ENCODE measurements around the gene ITGB1.

Gene ITGB1

DNA sequence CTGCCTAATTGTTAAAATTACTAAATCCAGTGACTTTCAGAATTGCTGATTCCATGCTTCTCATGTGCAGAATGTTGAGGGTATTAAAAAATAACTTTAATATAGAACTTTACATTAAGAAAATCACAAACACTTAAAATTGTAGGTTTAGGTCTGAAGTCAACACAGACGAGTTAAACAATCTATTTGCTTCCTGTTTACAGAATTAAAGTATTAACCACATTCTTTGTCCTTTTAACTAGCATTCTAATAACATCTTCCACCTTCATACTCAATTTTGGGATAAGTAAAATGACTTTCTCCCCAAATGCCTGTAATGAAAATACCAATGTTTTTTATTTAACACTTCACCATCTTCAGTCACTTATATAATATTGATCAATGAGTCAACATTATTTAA is 2.2 kb downstream of the ITGB1 start:
- no peak for DNase-seq (ENCODE audit: low spot score)

DNA sequence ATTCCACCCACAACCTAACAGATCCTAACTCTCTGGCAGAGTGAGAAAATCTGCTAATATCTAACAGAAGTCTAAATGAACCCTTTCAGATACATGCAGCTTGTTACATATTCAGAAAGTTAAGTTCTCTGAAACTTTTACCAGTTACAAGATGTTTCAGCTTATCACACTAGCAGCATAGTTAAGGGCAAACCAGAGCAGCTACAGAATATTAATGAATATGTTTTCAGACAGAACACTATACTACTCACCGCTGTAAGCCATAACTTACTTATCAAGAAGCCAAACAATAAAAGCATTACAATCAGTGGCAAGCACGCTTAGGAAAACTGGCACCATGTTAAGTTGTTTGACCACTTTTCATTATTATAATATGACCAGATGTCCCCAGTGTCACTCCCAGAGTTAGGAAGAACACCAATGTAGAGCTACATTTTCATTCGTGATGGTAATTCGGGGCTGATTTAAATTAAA is 2.7 kb downstream of the ITGB1 start:
- no peak for DNase-seq (ENCODE audit: low spot score)

DNA sequence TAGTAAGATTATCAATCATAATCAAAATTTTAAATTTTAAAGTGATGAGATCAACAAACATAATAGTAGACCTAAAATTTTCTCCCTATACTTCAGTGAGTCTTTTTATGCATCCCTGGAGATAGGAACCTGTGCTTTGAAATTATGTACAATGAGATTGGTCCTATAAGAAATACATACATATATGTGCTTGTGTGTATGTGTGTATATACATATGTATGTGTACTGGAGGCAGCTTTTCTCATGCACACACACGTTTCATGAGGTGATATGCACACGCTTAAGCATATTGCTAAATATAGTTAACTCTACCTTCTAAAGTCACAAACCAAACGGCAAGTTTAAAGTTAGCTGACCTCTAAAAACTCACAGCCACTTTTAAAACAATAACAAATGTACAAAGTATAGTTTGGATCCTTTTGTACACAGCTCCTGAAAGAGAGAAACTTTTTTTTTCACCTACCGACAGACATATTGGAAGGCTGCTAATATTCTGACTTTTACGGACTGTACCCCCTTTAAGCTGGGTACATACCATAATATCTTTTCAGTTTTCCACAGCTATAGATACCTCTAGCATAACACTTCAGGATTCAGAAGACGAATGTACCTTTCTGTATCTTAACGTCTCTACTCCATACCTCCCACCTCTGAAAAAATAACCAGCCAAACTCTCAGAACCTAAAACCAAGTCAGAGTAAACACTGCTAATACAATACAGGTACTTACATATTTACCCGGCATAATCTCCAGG is 3.3 kb downstream of the ITGB1 start:
- DNase-seq (ENCODE audit: low spot score): no peak

DNA sequence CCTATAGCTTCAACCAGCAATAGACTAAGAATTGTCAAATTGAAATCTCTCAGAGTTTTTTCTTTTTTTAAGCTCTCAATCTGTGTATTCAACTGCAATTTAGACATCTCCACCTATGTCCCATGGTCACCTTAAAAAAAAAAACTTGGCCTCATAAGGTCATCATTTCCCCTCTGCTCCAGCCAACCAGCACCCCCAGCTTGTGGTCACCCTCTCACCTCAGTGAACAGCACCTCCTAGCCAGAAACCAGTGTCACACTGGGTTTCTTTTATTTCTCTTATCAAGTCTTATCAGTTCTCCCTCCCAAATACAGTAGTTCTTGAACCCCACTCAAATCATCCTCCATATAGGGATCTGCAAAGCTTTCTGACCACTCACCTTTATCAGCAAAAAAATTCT is 4.0 kb downstream of the ITGB1 start:
- no peak for DNase-seq (ENCODE audit: low spot score)

DNA sequence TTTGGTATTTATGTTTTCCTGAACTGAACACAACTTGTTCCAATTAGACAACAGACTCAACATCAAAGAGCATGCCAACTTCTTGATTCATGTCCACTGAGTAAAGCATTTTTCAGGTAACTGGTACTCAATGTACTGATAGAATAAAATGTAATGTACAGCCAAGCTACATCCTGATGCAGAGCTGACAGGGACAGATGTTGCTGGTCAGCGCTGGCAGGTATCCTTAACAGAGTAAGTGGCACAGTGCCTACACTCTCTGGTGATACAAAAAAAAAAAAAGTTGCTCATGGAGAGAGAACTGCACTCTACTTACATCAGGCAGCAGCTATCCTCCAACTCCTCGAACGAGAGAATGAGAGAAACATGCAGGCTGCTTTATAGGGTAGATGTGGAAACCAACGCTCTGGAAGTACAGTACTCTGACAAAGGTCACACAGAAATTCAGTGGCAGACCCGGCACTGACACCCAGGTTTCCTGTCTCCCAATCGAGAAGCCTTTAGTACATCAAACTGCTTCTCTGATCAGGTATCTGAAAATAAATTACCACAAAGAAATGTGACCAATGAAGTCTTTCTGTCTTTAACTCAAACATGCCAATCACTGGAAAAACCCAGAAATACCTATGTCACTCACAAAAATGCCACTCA is 4.6 kb downstream of the ITGB1 start:
- DNase-seq (ENCODE audit: low spot score): no peak

DNA sequence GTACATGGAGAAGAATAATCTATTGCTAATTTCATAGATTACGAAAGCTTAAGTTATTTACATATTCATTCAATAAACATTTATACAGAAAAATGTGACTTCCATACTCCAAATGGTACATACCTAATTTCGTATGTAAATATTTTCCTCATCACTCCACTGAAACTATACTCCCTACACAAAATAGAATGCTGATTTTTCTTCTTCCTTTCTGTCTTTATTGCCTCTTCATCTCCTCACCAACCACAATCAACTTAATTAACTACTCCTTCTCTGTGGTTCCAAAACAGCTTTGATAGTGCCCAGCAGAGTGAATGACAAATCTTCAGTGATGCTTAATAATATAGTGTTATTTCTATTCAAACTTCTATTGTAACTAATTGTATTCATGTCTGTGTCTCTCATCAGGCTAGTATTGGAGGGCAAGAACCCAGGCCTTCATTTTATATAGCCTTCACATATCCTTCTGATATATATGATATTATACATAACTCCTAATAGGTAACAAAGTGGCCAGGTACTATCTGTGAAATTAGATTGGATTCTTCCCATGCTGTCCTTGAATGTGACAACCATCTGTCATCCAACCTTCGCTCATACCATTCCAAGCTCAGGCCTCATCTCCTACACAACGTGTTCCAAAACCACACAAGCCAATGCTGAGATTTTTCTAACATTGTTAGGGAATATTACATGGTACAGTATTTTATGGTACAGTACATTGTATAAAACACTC is 5.3 kb downstream of the ITGB1 start:
- DNase-seq (ENCODE audit: low spot score): no peak

DNA sequence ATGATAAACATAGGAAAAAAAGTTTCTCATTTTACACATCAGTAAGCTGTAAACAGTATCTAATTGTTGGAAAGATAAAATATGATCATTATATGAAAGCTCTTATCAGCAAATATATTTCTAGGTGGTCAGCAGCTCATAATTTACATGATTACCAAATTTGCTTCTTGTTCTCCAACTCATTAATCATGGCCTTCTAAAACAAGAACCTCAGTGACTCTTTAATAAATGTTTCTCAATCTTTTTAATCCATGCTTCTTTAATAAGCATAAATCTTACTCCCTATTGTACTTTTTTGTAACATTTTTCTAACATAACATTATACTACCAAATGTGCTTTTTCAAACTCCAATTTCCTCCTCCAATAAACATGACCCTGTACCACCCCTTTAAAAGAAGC is 5.9 kb downstream of the ITGB1 start:
- no peak for DNase-seq (ENCODE audit: low spot score)

DNA sequence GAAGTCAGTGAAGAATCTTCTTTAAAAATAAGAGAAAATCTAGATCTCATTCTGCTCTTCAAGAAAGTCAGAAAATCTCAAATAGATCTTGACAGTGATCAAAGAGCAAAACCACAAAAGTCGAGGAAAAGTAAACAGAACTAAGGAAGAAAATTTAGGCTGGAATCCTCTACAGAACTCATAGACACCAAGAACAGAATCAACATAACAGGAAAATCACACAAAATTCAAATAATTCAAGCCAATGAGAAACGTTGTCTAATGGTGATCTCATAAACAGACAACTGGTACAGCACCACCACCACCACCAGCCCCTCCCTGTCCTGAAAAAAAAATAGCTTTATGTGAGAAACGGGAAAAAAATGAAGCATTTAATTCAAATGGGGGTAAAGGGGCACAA is 6.9 kb downstream of the ITGB1 start:
- no peak for DNase-seq (ENCODE audit: low spot score)

DNA sequence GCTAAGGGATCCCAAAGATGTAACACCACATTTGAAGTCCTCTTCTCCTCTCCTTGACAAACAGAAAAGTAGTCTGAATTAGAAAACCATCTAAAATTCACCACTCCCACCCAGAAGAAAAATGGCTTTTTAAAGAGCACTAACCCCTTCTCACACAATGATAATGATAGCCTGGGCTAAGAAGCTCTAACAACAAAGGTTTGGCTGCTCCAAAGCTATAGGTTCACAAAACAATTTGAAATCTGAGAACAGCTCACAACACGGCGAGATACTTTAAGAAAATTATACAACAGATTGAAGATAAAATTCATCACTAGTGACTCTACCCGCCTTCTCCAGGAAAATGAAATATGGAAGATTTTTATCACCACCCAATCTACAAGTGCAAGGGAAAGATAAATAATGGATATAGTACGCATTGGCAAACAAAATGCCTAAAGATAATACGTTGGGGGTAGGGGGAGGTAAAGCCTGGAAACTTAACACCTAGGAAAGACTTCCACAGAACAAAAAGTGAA is 7.4 kb downstream of the ITGB1 start:
- DNase-seq (ENCODE audit: low spot score): no peak

DNA sequence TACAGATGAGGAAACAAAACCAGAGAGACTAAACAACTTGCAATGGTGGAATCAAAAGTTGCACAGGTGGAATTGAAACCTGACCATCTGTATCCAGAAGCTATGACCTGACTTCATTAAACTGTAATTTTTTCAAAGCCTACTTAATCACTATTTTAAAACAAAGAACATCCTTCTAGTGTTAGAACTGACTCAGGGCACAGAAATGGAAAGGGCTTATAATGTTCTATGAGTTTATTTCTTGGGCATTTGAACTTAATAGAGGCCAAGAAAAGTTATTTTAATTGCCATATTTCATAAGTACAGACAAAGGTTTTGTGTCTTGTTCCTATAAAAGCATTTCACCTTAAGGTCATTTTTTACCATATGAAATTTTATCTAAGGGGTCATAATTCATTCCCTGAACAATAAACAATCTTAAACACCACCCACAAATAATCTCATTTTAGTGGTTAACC is 8.8 kb downstream of the ITGB1 start:
- no peak for DNase-seq (ENCODE audit: low spot score)

DNA sequence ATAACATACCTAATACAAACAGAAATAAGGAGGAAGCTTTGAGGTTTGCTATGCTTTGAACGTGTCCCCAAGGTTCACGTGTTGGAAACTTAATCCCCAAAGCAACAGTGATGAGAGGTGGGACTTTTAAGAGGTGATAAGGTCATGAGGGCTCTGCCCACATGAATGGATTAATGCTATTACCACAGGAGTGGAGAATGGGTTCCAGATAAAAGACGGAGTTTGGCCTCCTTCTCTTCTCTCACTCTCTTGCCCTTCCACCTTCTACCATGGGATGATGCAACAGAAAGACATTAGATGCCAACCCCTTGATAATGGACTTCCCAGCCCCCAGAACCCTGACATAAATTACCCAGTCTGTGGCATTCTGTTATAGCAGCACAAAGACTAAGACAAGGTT is 9.6 kb downstream of the ITGB1 start:
- no peak for DNase-seq (ENCODE audit: low spot score)

DNA sequence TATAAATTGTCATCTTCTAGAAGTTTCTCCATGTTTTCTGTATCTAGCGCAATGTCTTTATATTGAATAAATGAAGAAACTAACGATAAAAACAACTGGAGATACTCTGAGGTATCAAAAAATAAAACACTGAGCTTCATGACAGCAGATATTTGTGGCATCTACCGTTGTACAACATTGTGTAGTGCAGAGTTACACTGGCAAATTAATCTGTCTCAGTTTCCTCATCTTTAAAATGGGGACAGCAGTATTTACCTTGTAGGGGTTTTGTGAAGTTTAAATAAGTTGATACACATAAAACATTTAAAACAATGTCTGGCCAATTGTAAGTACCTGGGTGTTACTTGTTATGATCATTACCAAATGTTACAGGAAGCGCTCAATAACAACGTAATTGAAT is 10.4 kb downstream of the ITGB1 start:
- no peak for DNase-seq (ENCODE audit: low spot score)

DNA sequence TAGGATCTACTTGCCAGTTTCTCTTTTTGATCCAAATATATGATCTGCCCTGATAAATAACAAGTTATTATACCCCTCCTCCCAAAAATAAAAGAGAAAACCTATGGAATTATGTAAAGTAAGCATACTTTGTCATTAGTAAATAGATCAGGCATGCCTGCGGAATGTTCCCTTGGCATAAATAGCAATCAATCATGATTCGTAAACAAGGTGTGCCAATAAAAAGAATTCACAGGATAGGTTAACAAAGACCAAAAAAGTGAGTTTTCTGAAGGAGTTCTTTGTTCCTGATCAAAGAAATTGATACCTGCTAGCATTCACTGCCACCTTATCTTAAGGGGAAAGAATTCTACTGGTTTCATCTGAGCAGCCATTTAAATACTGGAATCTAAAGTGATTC is 11.9 kb downstream of the ITGB1 start:
- DNase-seq (ENCODE audit: low spot score): no peak

DNA sequence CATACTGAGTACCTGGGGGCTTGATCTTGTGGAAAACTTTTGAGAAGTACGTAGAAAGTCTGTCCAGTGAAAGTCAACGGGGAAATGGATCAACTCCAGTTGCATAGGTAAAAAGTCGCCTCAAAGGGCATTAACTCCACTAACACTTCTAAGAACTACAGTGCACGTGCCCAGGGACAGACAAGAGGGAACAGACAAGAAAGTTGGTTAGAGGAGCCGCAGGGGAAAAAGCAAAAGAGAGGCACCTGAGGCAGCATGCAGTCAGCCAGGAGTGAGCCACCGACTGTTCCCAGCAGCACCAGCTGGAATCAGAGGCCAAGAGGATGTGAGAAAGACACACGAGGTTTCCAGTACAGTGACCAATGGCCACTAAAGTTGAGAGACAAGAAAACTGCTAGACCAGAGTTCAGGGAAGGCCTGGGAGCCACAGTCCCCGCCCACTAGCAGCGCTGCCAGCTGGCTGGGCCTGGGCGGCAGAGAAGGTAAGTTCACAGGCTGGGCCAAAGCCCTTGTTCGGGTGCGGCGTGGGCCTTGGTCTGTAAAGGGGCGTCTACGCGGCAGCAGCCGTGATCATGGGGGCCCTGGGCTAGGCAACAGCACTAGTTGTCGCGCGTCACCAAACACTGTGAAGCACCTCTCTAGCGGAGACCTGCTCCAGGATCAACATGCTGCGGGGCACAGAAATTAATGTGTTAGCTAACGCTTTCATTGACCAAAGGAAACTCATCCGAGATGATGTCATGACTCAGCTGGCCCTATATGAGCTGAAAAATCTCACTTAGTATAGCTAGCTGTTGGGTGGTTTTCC is 14.0 kb downstream of the ITGB1 start:
- DNase-seq (ENCODE audit: low spot score): no peak

DNA sequence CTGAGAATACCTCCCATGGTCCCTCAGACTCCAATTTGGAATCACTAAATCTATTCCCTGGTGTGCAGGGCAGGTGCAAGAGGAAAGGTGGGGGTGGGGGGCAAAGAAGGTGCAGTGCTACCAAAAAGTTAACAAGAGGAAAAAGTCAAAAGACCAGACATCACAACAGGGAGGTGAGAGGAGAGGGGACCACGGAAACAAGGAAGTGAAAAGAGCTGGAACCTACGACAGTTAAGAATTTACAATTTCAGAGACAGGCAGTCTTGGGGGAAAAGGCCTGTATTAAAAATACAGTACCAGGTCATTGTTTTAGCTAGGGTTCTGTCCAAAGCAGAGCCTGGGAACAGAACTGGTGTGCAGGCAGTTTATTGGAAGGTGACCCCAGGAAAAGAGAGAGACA is 14.6 kb downstream of the ITGB1 start:
- DNase-seq (ENCODE audit: low spot score): no peak

DNA sequence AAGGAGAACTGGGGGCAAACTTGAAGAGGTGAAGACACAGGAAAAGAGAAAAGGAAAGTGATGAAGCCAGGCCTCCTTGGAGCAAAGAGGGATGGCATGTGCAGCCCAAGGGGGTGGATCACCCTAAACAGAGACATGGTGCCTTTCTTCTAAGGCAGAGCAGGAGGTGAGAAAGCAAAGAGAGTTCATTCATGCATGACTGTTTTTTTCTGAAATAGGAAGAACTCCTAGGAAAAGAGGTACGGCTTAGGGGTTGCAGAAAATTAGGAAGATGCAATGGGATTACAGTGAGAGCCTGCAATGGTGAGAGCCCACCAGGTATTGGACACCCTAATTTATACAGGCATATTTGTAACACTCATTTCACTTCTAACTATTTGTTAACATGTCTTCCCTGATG is 15.9 kb downstream of the ITGB1 start:
- no peak for DNase-seq (ENCODE audit: low spot score)

DNA sequence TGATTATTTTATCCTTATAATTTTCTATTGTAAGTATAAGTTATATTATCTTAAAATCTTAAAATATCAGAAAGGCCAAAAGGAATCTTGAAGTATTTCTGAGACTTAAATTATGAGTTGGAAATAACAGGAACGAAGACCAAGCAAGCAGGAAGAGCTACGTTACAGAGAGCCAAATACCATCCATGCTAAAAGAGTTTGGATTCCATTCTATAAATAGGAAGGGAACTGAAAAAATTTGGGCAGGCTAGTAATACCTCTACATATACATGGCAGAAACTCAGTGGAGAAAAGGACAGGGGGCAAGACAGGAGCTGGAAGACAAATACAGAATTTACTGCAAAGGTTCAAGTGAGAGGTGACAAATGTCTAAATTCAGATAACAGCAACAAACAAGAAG is 16.7 kb downstream of the ITGB1 start:
- no peak for DNase-seq (ENCODE audit: low spot score)

DNA sequence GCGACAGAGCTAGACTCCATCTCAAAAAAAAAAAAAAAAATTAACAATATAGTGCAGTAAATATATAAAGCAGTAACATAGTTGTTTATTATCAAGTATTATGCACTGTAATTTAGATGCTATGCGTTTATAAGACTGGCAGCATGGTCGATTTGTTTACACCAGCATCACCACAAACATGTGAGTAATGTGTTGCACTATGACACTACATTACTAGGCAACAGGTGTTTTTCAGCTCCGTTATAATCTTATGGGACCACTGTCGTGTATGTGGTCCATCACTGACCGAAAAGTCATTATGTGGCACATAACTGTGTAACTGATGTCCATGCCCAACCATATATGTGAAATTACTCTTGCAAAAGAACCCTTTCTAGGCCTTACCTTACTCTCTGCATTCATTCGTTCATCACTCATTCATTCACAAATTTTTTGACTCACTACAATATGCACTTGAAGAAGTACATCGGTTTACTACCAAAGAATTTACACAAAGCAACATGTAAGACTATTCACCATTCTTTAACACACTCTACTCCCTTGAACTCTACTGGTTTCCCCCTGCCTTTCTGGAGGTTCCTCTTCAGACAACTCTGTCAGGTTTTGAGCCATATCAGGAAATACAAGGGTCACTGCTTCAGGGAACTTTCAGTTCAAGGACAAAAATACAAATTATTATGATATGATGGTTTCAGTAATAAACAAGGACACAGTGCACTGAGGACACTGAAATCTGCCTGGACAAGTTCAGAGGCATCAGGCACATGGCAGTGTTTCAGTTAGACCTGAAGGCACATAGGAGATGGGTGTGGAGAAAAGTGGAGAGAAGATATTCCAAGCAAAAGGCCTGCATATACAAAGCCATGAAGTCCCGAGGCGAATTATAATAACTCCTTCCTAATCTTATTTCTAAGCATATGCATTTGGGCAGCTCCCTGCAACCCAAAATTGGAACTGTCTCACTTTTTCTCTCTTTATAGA is 17.4 kb downstream of the ITGB1 start:
- no peak for DNase-seq (ENCODE audit: low spot score)

DNA sequence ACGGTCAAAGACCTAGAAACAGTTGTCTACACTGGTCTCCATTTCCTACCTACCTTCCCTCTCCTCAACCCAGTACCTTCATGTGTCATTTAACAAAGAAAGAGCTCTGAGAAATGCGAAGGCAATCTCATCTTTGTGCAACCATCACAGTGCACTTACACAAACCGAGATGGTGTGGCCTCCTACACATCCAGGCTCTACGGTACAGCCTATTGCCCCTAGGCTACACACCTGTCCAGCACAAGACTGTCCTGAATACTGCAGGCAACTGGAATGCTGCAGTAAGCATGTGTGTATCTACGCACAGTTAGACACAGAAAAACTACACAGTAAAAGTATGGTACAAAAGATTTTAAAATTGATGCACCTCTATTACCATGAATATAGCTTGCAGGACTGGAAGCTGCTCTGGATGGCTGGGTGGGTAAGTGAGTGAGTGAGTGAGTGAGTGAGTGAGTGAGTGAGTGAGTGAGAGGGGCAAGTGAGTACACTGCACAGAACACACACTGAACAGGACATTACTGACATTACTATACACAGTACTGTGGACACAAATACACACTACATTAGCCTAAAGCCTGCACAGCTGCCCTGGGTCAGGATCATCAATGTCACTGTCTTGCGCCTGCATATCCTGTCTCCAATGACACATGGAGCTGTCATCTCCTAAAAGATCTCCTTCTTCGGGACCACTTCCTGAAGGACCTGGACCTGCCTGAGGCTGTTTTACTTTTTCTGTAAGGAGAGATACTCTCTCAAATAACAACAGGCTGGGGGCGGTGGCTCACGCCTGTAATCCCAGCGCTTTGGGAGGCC is 18.5 kb downstream of the ITGB1 start:
- no peak for DNase-seq (ENCODE audit: low spot score)

DNA sequence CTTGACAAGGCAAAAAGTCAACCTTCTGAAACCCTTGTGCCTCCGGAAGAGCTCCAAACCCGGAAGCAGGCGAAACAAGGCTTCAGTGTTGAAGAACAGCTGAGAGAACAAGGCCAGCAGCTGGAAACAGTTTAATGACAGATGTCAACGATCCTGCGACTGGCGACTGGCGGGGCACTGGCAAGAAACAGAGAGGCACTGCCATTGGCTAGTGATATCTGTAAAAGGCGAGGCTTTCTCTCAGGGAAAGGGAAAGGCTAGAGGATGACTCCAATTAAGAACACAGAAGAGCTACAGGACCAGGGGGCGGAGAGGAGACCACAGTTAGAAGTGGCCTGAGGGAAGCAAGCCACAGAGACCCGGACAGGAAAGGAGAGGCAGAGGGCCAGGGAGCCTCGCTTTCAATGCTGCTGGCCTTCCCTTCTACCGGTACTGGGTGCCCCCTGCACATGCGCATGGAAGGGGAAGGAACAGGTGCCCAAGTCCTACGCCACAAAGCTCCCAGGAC is 19.4 kb downstream of the ITGB1 start:
- DNase-seq (ENCODE audit: low spot score): no peak
